BJ (cell line): Measurements from ENCODE around the gene GPC6. TPM values are rescaled to one million over a fixed set of nuclear protein-coding genes. Genes with fewer than 3 reads are reported as not detected.
"Not testable (repeated sequence)": the region's sequence is repeated elsewhere in the genome, so short reads cannot be mapped to it uniquely, and the experiment has no call there.

Source experiments
- CTCF ChIA-PET: fragments of 350-600 bp; formaldehyde crosslinking; extraction: SDS; loops from one replicate; lab custom pipeline; 2021; ENCODE audit warnings: antibody characterized with exemption, inconsistent platforms; lab: Yijun Ruan, JAX
- POLR2A ChIA-PET: fragments of 300-600 bp; sonication (Branson Sonifier 250); formaldehyde crosslinking; extraction: SDS; loops from one replicate; lab custom pipeline; 2021; ENCODE audit warnings: antibody characterized with exemption; lab: Charles Lee
- DNase-seq: peaks from one replicate; pipeline ENCODE4 v3.0.0-alpha.2; 2011; ENCODE audit warnings: low read depth
- H3K27me3 ChIP-seq: 2 replicates; pipeline ENCODE4 v1.6.0; 2011; ENCODE audit warnings: low read length; ENCODE audit not compliant: control insufficient read depth, insufficient read depth
- H3K36me3 ChIP-seq: 2 replicates; pipeline ENCODE4 v1.5.1; 2011; ENCODE audit warnings: low read length; ENCODE audit not compliant: control insufficient read depth, insufficient read depth
- H3K4me3 ChIP-seq: 2 replicates; pipeline ENCODE4 v1.5.1; 2011; ENCODE audit warnings: low read depth, mild to moderate bottlenecking, control low read depth, low read length
- polyA plus RNA-seq: library from polyadenylated mRNA; depleted of rRNA; stranded (reverse); fragments of >200 nt; gene quantifications from 2 replicates; pipeline ENCODE4 v1.2.3, GENCODE V29; 2011
- TF ChIP-seq, protein P1 (sequence below): IDR thresholded peaks from 2 replicates; pipeline ENCODE4 v1.5.1; 2011; ENCODE audit warnings: low read depth, mild to moderate bottlenecking, control low read depth, inconsistent platforms, low read length, moderate library complexity; ENCODE audit not compliant: insufficient read depth

GPC6 gene
- polyA plus RNA-seq, 1 experiment = 23.0 TPM

DNA sequence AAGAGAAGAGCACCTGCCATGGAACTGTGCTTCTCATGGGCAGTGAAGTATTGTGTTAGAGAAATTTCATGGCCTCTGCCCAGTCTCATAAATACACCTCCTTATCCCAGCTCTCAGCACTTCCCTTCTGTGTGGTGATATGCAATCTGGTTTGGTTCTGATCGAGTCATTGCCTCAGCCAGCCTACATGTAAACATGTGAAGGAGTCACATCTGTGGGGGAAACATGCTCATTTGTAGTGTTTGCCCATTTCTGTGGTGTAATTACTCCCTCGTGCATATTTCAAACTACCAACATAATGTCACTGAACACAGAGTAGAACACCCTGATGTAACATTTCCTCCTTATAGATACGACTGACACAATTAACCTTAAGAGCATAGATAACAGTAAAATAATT, 1069.9 kb downstream of the GPC6 start:
- TF ChIP-seq, protein P1, sequence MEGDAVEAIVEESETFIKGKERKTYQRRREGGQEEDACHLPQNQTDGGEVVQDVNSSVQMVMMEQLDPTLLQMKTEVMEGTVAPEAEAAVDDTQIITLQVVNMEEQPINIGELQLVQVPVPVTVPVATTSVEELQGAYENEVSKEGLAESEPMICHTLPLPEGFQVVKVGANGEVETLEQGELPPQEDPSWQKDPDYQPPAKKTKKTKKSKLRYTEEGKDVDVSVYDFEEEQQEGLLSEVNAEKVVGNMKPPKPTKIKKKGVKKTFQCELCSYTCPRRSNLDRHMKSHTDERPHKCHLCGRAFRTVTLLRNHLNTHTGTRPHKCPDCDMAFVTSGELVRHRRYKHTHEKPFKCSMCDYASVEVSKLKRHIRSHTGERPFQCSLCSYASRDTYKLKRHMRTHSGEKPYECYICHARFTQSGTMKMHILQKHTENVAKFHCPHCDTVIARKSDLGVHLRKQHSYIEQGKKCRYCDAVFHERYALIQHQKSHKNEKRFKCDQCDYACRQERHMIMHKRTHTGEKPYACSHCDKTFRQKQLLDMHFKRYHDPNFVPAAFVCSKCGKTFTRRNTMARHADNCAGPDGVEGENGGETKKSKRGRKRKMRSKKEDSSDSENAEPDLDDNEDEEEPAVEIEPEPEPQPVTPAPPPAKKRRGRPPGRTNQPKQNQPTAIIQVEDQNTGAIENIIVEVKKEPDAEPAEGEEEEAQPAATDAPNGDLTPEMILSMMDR = no peak
- CTCF ChIA-PET = no interaction called here
- Histone ChIP-seq H3K36me3 (no peaks in the 10 kb centered on the region), H3K27me3 (no peaks in the 10 kb centered on the region), H3K4me3 (no peak overlapping the region)
- no peak for DNase-seq
- POLR2A ChIA-PET = no interaction called here

DNA sequence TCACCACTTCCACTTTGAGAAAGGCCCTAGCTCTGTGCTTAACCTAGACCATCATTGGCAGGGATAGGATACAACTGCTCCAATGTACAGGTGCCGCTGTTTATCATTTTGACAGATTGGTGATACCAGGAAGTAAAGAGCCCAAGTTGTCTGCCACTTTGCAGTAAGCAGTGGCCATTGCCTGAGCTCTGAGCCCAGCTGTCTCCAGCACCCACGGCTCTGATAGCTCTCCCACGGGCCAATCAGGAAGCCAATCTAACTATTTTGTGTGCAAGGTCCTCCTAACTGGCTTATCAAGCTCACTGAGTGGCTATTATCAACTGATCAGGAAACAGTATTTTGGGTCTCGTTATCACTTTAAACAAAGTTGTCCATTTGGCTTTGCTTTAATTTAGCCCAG, 1071.7 kb downstream of the GPC6 start:
- no peak overlapping the region for H3K4me3 ChIP-seq
- POLR2A ChIA-PET = no interaction called here
- H3K36me3 ChIP-seq = no peaks in the 10 kb centered on the region
- H3K27me3 ChIP-seq = no peaks in the 10 kb centered on the region
- TF ChIP-seq, protein P1 = no peak
- no peak for DNase-seq
- CTCF ChIA-PET = no interaction called here

DNA sequence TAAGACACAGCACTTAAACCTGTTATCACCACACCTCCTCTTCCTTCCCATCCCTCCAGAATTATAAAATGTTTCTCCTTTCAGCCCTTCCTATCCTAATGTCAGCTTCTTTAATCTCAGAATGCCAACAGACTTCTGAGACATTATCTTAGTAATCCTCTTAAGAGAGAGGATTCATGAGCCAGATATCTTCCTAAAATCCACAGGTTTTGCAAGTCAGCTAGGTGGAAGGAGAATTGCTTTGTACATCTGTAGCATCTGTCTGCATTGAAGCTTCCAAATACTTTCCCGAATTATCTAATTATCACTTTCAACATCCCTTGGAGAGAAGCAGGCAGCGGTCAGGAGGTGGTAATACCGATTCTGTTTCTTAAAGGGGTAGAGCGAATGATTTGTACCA, 1073.8 kb downstream of the GPC6 start:
- H3K36me3 ChIP-seq = no peaks in the 10 kb centered on the region
- TF ChIP-seq, protein P1 = no peak
- no peak for DNase-seq
- no peak overlapping the region for H3K4me3 ChIP-seq
- CTCF ChIA-PET = interaction anchor here (1.0 kb wide), 1 partner anchor 26 kb away, joined by 3 read pairs; no protein-coding TSS in a partner anchor
- no peaks in the 10 kb centered on the region for H3K27me3 ChIP-seq
- POLR2A ChIA-PET = no interaction called here

DNA sequence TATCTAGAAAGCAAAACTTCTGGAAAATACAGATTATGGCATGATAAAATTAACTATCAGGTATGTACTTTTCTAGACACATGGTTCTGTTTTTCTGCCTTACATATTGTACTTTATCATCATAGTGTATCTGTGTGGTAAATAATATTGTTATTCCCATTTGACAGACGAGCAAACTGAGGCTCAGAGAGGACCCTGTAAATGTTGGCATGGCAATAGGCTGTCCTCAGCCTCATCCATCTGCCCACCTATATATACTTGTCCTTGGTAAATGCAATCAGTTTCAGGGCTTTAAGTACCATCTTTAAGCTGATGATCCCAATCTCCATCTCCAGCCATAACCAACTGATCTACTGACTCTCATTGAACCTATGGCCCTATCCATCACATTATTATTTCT, 1074.9 kb downstream of the GPC6 start:
- DNase-seq = no peak
- TF ChIP-seq, protein P1 = no peak
- Histone ChIP-seq H3K36me3 (no peaks in the 10 kb centered on the region), H3K4me3 (no peak overlapping the region), H3K27me3 (no peaks in the 10 kb centered on the region)
- ChIA-PET CTCF (no interaction called here), POLR2A (no interaction called here)

DNA sequence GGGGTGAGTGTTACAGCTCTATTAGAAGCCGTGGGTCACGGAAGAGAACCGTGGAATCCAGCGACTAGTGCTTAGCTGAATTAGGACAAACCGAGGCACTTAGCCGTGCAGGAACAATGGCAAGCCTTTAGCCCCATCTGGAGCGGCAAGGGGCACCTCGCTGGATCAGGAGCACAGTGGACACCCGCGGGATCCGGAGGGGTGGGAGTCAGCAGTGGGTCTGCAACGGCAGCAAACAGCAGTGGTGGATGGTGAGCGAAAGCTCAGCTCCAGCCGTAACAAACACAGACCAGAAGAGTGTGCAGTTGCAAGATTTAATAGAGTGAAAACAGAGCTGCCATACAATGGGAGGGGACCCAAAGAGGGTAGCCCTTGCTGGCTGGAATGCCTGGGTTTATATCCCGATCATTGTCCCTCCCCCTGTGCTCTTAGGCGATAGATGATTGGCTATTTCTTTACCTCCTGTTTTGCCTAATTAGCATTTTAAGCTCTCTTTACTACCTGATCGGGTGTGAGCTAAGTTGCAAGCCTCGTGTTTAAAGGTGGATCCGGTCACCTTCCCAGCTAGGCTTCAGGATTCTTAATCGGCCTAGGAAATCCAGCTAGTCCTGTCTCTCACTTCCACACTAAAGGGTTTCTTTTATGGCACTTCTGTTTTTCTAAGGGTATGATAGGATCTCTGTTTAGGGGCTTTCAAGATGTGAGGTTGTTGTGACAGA, 1076.4 kb downstream of the GPC6 start:
- CTCF ChIA-PET = interaction anchor here (0.6 to 1.2 kb wide), 3 partner anchors 35 to 57 kb away, joined by 3 read pairs; no protein-coding TSS in a partner anchor
- POLR2A ChIA-PET, H3K36me3 ChIP-seq, DNase-seq, H3K27me3 ChIP-seq, H3K4me3 ChIP-seq: not testable (repeated sequence)
